C4-2B (cell line): ENCODE data around the gene SUGP2.

Experiments used
- ZFX ChIP-seq: fragments of 450-650 bp; IDR thresholded peaks from 2 replicates; pipeline ENCODE4 v1.6.1; 2017
- TF ChIP-seq, protein P1 (sequence below): fragments of 450-650 bp; conservative IDR thresholded peaks from 2 replicates; pipeline ENCODE4 v1.5.1; 2017; ENCODE audit warnings: mild to moderate bottlenecking

DNA sequence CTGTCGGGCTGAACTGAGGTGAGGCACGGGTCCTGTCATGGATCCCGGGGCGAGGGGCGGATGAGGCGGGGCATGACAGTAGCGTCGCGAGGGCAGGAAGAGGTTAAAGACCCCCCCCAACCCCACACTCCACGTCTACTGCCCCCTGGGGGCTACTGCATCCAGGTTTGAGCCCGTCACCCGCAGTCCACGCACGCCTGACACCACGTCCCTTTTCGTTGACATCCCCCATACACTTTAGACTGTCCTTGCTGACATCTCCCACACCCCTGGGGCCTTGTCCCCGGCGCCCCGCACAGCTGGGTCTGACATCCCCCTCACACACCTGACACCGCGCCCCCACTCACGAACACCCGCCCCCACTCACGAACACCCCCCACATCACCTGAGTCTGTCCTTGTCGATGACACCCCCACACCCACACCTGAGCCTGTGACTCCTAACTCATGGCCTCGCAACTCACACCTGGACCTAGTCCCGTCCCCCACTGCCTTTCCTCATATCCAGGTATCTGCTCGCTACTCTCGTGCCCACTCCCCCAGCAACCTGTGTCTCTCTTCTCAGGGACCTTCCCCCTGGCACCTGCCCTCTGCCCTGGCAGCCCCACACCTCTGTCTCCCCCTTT is 30.9 kb upstream of the SUGP2 start:
- TF ChIP-seq, protein P1, sequence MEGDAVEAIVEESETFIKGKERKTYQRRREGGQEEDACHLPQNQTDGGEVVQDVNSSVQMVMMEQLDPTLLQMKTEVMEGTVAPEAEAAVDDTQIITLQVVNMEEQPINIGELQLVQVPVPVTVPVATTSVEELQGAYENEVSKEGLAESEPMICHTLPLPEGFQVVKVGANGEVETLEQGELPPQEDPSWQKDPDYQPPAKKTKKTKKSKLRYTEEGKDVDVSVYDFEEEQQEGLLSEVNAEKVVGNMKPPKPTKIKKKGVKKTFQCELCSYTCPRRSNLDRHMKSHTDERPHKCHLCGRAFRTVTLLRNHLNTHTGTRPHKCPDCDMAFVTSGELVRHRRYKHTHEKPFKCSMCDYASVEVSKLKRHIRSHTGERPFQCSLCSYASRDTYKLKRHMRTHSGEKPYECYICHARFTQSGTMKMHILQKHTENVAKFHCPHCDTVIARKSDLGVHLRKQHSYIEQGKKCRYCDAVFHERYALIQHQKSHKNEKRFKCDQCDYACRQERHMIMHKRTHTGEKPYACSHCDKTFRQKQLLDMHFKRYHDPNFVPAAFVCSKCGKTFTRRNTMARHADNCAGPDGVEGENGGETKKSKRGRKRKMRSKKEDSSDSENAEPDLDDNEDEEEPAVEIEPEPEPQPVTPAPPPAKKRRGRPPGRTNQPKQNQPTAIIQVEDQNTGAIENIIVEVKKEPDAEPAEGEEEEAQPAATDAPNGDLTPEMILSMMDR, result no peak
- no peak for TF ChIP-seq ZFX
